ENCODE results near the gene TFF3. TPM values are rescaled to one million over a fixed set of nuclear protein-coding genes. Genes with fewer than 3 reads are reported as not detected.

TFF3 gene
- total and polyA plus RNA-seq, 7 donors, result 0.92 to 3.3 (median 2.1) TPM

- H3K36me3 ChIP-seq (ENCODE audit: insufficient read depth in 1 of 2, low read depth in 1 of 2), result no peaks in the 10 kb centered on the region
- ATAC-seq (no peak), DNase-seq (no peak)
- H3K9me3 ChIP-seq, result no peaks in the 10 kb centered on the region
- no peaks in the 10 kb centered on the region for H3K4me1 ChIP-seq
- intact Hi-C loops (cut with DNase I), result no loop called here
- 26 to 34% (median 31%) methylated on average over 13 of the region's 13 CpGs for WGBS, 3 donors
- TF ChIP-seq CTCF (IDR thresholded peaks at IDR 0.05), result no peak
- no peak overlapping the region for H3K27ac ChIP-seq
- peaks cover 0 to 24% (median under 1%) of the 10 kb centered on the region in 3 donors for H3K27me3 ChIP-seq (ENCODE audit: insufficient read depth in 3 of 3, low read length in 2 of 3)
- no peak overlapping the region for H3K4me3 ChIP-seq
These were observed 1.7 kb downstream of the TFF3 start for GRCh38 chr21:42313501-42313969.

- whole genome bisulfite sequencing, 3 donors, result 78 to 81% (median 79%) methylated on average over 14 to 16 of the region's 16 CpGs
- no peaks in the 10 kb centered on the region for H3K4me1 ChIP-seq
- no peaks in the 10 kb centered on the region for H3K9me3 ChIP-seq
- ATAC-seq, result peak in 1 of 4 donors; percentile 18
- no peaks in the 10 kb centered on the region for H3K36me3 ChIP-seq (ENCODE audit: insufficient read depth in 1 of 2, low read depth in 1 of 2)
- no peak for DNase-seq
- no peak overlapping the region for H3K4me3 ChIP-seq
- H3K27me3 ChIP-seq (ENCODE audit: insufficient read depth in 3 of 3, low read length in 2 of 3), result peaks cover 0 to 33% (median 0%) of the 10 kb centered on the region in 3 donors
- TF ChIP-seq CTCF (IDR thresholded peaks at IDR 0.05), result no peak
- intact Hi-C loops (cut with DNase I), result no loop called here
- no peak overlapping the region for H3K27ac ChIP-seq
These were observed 2.5 kb downstream of the TFF3 start for GRCh38 chr21:42312626-42313104.

GRCh38 chr21:42311816-42312625 lies 3.2 kb downstream of the TFF3 start:
- Histone ChIP-seq H3K9me3 (no peaks in the 10 kb centered on the region), H3K4me1 (no peaks in the 10 kb centered on the region), H3K27ac (no peak overlapping the region), H3K4me3 (no peak overlapping the region), H3K36me3 (ENCODE audit: insufficient read depth in 1 of 2, low read depth in 1 of 2) (no peaks in the 10 kb centered on the region), H3K27me3 (ENCODE audit: insufficient read depth in 3 of 3, low read length in 2 of 3) (peaks cover 0 to 39% (median under 1%) of the 10 kb centered on the region in 3 donors)
- DNase-seq (no peak), ATAC-seq (no peak)
- intact Hi-C loops (cut with DNase I), result no loop called here
- 86 to 88% (median 86%) methylated on average over 21 of the region's 21 CpGs for WGBS, 3 donors
- TF ChIP-seq CTCF (IDR thresholded peaks at IDR 0.05), result no peak

- no peak for DNase-seq
- no peaks in the 10 kb centered on the region for H3K4me1 ChIP-seq
- no peaks in the 10 kb centered on the region for H3K9me3 ChIP-seq
- no peak overlapping the region for H3K4me3 ChIP-seq
- peaks cover 0 to 41% (median 5%) of the 10 kb centered on the region in 3 donors for H3K27me3 ChIP-seq (ENCODE audit: insufficient read depth in 3 of 3, low read length in 2 of 3)
- 89 to 93% (median 91%) methylated on average over 13 to 14 of the region's 14 CpGs for WGBS, 3 donors
- ATAC-seq, result no peak
- no peak overlapping the region for H3K27ac ChIP-seq
- no peak for TF ChIP-seq CTCF (IDR thresholded peaks at IDR 0.05)
- no peaks in the 10 kb centered on the region for H3K36me3 ChIP-seq (ENCODE audit: insufficient read depth in 1 of 2, low read depth in 1 of 2)
- intact Hi-C loops (cut with DNase I), result no loop called here
These were observed 4.0 kb downstream of the TFF3 start for GRCh38 chr21:42311160-42311559.
